Posterior vena cava (tissue), 2 donors: ENCODE data around the gene SLC26A2. TPM values are rescaled to one million over a fixed set of nuclear protein-coding genes. Genes with fewer than 3 reads are reported as not detected.
A peak's percentile ranks its signal among the peaks of the same experiment; 100 is the strongest.

Experiments used
- DNase-seq: peaks from one replicate; pipeline ENCODE4 v3.0.0-alpha.2; 2020; ENCODE audit warnings: low spot score
- intact Hi-C, 2 donors: fragments of 100-400 bp; cut with DNase I; formaldehyde crosslinking; loops; one replicate each; pipeline versions ENCODE4 v1.14.1 to v1.14.2; 2022 to 2023
- long read RNA-seq, 2 donors: library from polyadenylated mRNA; unstranded; transcript quantifications; one replicate each; pipeline ENCODE4 v2.0.0, GENCODE V29; 2020 to 2021
- total RNA-seq, 2 donors: library from RNA; stranded (reverse); fragmentation: NEBNext Ultra II Directional; extraction: Animal tissue kit (Norgen Biotek cat#: 25700); gene quantifications; one replicate each; pipeline ENCODE4 v1.2.1, GENCODE V29; 2021
- donor health status: DM: yes; HTN: yes; CAD: no.
- donor health status: DM: yes; HTN: yes; CAD: no.

SLC26A2 gene
- total RNA-seq = 10 to 100 TPM; 11.3 to 13.2 TPM
- long read RNA-seq, donor 1, partial matches to known transcripts = 0 of 3 reads
- long read RNA-seq, donor 1, other reads (novel, unspliced or antisense) = 3 of 3 reads
- long read RNA-seq, donor 2, full-length matches to known transcripts = 1 of 6 reads
- long read RNA-seq, donor 2, partial matches to known transcripts = 1 of 6 reads
- long read RNA-seq, donor 2, other reads (novel, unspliced or antisense) = 4 of 6 reads

GRCh38 chr5:149960272-149961185, at the start of gene SLC26A2:
Gene SLC26A2 (plus strand): TSS chr5:149960758. CDS start chr5:149977653, 16,895 bp downstream.
- intact Hi-C loops = no loop called here
- peak; percentile 99 for DNase-seq

GRCh38 chr5:149911031-149911430, 49.5 kb upstream of the SLC26A2 start:
- DNase-seq = no peak
- intact Hi-C loops = no loop called here

- no peak for DNase-seq
- intact Hi-C loops = no loop called here
These were observed 48.2 kb upstream of the SLC26A2 start for GRCh38 chr5:149912226-149912871.

GRCh38 chr5:149913436-149914419, 46.8 kb upstream of the SLC26A2 start:
- intact Hi-C loops = no loop called here
- no peak for DNase-seq

- intact Hi-C loops = no loop called here
These were observed 44.9 kb upstream of the SLC26A2 start for GRCh38 chr5:149915392-149916260.

GRCh38 chr5:149916334-149917072, 44.1 kb upstream of the SLC26A2 start:
- DNase-seq = no peak
- intact Hi-C loops = no loop called here

More at GRCh38 chr5:149915392-149916260, 44.9 kb upstream of the SLC26A2 start:
- no peak for DNase-seq

GRCh38 chr5:149917073-149917676, 43.4 kb upstream of the SLC26A2 start:
- intact Hi-C loops = no loop called here
- no peak for DNase-seq

- no peak for DNase-seq
- intact Hi-C loops = no loop called here
These were observed 39.0 kb upstream of the SLC26A2 start for GRCh38 chr5:149921597-149921996.

GRCh38 chr5:149922950-149923349, 37.6 kb upstream of the SLC26A2 start:
- no peak for DNase-seq
- intact Hi-C loops = no loop called here

- intact Hi-C loops = no loop called here
These were observed 36.1 kb upstream of the SLC26A2 start for GRCh38 chr5:149924486-149924885.

GRCh38 chr5:149930043-149930748, 30.4 kb upstream of the SLC26A2 start:
- no peak for DNase-seq
- intact Hi-C loops = no loop called here

More at GRCh38 chr5:149924486-149924885, 36.1 kb upstream of the SLC26A2 start:
- no peak for DNase-seq

- intact Hi-C loops = no loop called here
- DNase-seq = no peak
These were observed 29.6 kb upstream of the SLC26A2 start for GRCh38 chr5:149930749-149931574.

- no peak for DNase-seq
- intact Hi-C loops = no loop called here
These were observed 28.5 kb upstream of the SLC26A2 start for GRCh38 chr5:149931992-149932436.

- intact Hi-C loops = no loop called here
- no peak for DNase-seq
These were observed 27.9 kb upstream of the SLC26A2 start for GRCh38 chr5:149932445-149933350.
